ENCODE data around the gene PSEN2. TPM values are rescaled to one million over a fixed set of nuclear protein-coding genes. Genes with fewer than 3 reads are reported as not detected.

Gene PSEN2
- total and polyA plus RNA-seq, 4 donors, result 11.2 to 15.7 (median 13.3) TPM

DNA sequence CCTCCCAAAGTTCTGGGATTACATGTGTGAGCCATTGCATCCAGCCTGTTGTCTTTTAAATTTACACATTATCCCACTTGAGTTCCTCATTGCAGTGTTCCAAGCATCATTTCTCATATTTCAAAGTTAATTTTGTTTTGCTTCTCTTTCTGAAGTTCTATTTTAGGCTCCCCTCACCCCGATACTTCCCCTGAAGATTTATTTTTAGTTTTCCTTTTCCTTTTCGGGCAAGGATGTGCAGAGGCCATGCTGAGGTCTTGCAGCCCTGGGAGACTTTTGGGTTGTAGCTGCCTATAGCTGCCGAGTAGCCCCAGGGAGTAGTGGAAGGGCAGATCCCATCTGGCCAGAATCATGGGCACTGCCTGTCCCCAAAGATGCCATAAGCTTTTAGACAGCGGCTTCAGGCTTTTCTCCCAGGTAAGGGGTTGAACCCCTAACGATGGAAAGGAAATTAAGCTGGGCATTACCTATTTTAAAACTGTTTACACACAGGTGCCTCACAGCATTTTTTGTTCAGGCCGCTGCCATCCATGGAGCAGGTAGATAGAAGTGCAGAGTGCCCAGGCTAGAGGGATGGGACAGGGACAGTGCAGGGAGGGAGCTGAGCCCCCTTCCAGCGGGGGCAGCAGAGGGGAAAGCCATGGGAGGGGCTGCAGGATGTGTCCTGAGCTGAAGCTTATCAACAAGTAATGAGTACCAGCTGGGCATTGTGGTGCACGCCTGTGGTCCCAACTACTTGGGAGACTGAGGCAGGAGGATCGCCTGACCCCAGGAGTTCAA, 15.9 kb downstream of the PSEN2 start:
- Histone ChIP-seq H3K27ac (ENCODE audit: low read depth in 1 of 2, low read length in 2 of 2) (no peak overlapping the region), H3K27me3 (ENCODE audit: control insufficient read depth in 1 of 2, insufficient read depth in 2 of 2, low read length in 1 of 2) (no peaks in the 10 kb centered on the region), H3K4me3 (ENCODE audit: low read length in 2 of 2) (no peak overlapping the region), H3K4me1 (ENCODE audit: control insufficient read depth in 1 of 2, insufficient read depth in 2 of 2, low read length in 2 of 2) (no peaks in the 10 kb centered on the region), H3K36me3 (ENCODE audit: control insufficient read depth in 1 of 2, insufficient read depth in 2 of 2, low read length in 1 of 2) (peaks cover 0 to 6% of the 10 kb centered on the region in 2 donors), H3K9me3 (ENCODE audit: control insufficient read depth, low read length) (no peaks in the 10 kb centered on the region)
- ATAC-seq (ENCODE audit: low FRiP score) (no peak), DNase-seq (no peak)
- intact Hi-C loops (cut with DNase I), result no loop called here
- WGBS, 2 donors, result 74 to 77% methylated on average over 9 of the region's 9 CpGs

DNA sequence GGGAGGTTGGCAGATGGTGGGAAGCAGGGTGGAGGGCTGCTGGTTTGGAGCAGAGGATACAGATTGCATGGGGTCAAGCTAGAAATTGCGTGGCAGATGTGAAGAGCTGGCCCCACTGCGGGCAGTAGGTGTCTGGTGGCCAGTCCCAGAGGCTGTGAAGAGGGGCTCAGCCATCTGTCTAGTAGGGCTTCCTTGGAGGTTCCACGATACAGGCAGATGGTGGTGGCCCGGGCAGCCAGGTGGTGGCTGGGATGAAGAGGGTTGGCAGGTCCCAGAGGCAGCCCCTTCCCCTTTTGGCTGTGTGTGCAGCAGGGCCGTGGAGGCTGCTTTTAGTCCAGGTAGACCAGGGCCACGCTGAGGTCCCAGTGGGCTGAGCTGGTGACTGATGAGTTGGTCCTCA, 16.6 kb downstream of the PSEN2 start:
- ATAC-seq (ENCODE audit: low FRiP score), result no peak
- peak in 1 of 2 donors; percentile 30 for DNase-seq
- Histone ChIP-seq H3K27ac (ENCODE audit: low read depth in 1 of 2, low read length in 2 of 2) (no peak overlapping the region), H3K4me1 (ENCODE audit: control insufficient read depth in 1 of 2, insufficient read depth in 2 of 2, low read length in 2 of 2) (no peaks in the 10 kb centered on the region), H3K36me3 (ENCODE audit: control insufficient read depth in 1 of 2, insufficient read depth in 2 of 2, low read length in 1 of 2) (peaks cover 0 to 6% of the 10 kb centered on the region in 2 donors), H3K4me3 (ENCODE audit: low read length in 2 of 2) (no peak overlapping the region), H3K9me3 (ENCODE audit: control insufficient read depth, low read length) (no peaks in the 10 kb centered on the region), H3K27me3 (ENCODE audit: control insufficient read depth in 1 of 2, insufficient read depth in 2 of 2, low read length in 1 of 2) (no peaks in the 10 kb centered on the region)
- intact Hi-C loops (cut with DNase I), result no loop called here
- WGBS, 2 donors, result 97% methylated on average over 6 of the region's 6 CpGs

GRCh38 chr1:226888021-226888420, 17.6 kb downstream of the PSEN2 start:
- intact Hi-C loops (cut with DNase I), result no loop called here
- Histone ChIP-seq H3K27ac (ENCODE audit: low read depth in 1 of 2, low read length in 2 of 2) (no peak overlapping the region), H3K36me3 (ENCODE audit: control insufficient read depth in 1 of 2, insufficient read depth in 2 of 2, low read length in 1 of 2) (peaks cover 0 to 6% of the 10 kb centered on the region in 2 donors), H3K9me3 (ENCODE audit: control insufficient read depth, low read length) (no peaks in the 10 kb centered on the region), H3K4me1 (ENCODE audit: control insufficient read depth in 1 of 2, insufficient read depth in 2 of 2, low read length in 2 of 2) (no peaks in the 10 kb centered on the region), H3K27me3 (ENCODE audit: control insufficient read depth in 1 of 2, insufficient read depth in 2 of 2, low read length in 1 of 2) (no peaks in the 10 kb centered on the region), H3K4me3 (ENCODE audit: low read length in 2 of 2) (no peak overlapping the region)
- WGBS, 2 donors, result 88 to 96% methylated on average over 8 of the region's 8 CpGs
- DNase-seq, result no peak
- no peak for ATAC-seq (ENCODE audit: low FRiP score)

DNA sequence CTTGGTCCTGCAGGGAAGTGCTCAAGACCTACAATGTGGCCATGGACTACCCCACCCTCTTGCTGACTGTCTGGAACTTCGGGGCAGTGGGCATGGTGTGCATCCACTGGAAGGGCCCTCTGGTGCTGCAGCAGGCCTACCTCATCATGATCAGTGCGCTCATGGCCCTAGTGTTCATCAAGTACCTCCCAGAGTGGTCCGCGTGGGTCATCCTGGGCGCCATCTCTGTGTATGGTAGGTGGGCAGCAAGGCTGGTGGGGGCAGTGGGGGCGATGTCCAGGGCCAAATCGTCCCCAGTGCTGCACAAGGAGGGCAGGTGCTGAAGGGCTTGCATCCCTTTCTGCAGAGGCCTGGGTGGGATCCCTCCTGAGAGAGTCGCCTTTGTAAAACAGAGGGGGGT, 18.4 kb downstream of the PSEN2 start:
- no peak overlapping the region for H3K27ac ChIP-seq (ENCODE audit: low read depth in 1 of 2, low read length in 2 of 2)
- no peak overlapping the region for H3K4me3 ChIP-seq (ENCODE audit: low read length in 2 of 2)
- H3K27me3 ChIP-seq (ENCODE audit: control insufficient read depth in 1 of 2, insufficient read depth in 2 of 2, low read length in 1 of 2), result no peaks in the 10 kb centered on the region
- peak in 1 of 2 donors; percentile 27 for DNase-seq
- peaks cover 0 to 6% of the 10 kb centered on the region in 2 donors for H3K36me3 ChIP-seq (ENCODE audit: control insufficient read depth in 1 of 2, insufficient read depth in 2 of 2, low read length in 1 of 2)
- WGBS, 2 donors, result 96 to 99% methylated on average over 8 of the region's 8 CpGs
- no peaks in the 10 kb centered on the region for H3K4me1 ChIP-seq (ENCODE audit: control insufficient read depth in 1 of 2, insufficient read depth in 2 of 2, low read length in 2 of 2)
- no peaks in the 10 kb centered on the region for H3K9me3 ChIP-seq (ENCODE audit: control insufficient read depth, low read length)
- intact Hi-C loops (cut with DNase I), result no loop called here
- no peak for ATAC-seq (ENCODE audit: low FRiP score)

- Histone ChIP-seq H3K4me3 (ENCODE audit: low read length in 2 of 2) (no peak overlapping the region), H3K36me3 (ENCODE audit: control insufficient read depth in 1 of 2, insufficient read depth in 2 of 2, low read length in 1 of 2) (peaks cover 0 to 6% of the 10 kb centered on the region in 2 donors), H3K4me1 (ENCODE audit: control insufficient read depth in 1 of 2, insufficient read depth in 2 of 2, low read length in 2 of 2) (no peaks in the 10 kb centered on the region), H3K27me3 (ENCODE audit: control insufficient read depth in 1 of 2, insufficient read depth in 2 of 2, low read length in 1 of 2) (no peaks in the 10 kb centered on the region), H3K27ac (ENCODE audit: low read depth in 1 of 2, low read length in 2 of 2) (no peak overlapping the region), H3K9me3 (ENCODE audit: control insufficient read depth, low read length) (no peaks in the 10 kb centered on the region)
- WGBS, 2 donors, result 92 to 94% methylated on average over 12 of the region's 12 CpGs
- ATAC-seq (ENCODE audit: low FRiP score) (no peak), DNase-seq (peak in 1 of 2 donors; percentile 34)
- intact Hi-C loops (cut with DNase I), result no loop called here
Measured at GRCh38 chr1:226889616-226890330, 19.4 kb downstream of the PSEN2 start.

- ATAC-seq (ENCODE audit: low FRiP score) (no peak), DNase-seq (peak; percentile 41 to 51)
- H3K36me3 ChIP-seq (ENCODE audit: control insufficient read depth in 1 of 2, insufficient read depth in 2 of 2, low read length in 1 of 2), result peaks cover 0 to 4% of the 10 kb centered on the region in 2 donors
- no peaks in the 10 kb centered on the region for H3K9me3 ChIP-seq (ENCODE audit: control insufficient read depth, low read length)
- H3K4me3 ChIP-seq (ENCODE audit: low read length in 2 of 2), result no peak overlapping the region
- no peaks in the 10 kb centered on the region for H3K27me3 ChIP-seq (ENCODE audit: control insufficient read depth in 1 of 2, insufficient read depth in 2 of 2, low read length in 1 of 2)
- H3K4me1 ChIP-seq (ENCODE audit: control insufficient read depth in 1 of 2, insufficient read depth in 2 of 2, low read length in 2 of 2), result no peaks in the 10 kb centered on the region
- H3K27ac ChIP-seq (ENCODE audit: low read depth in 1 of 2, low read length in 2 of 2), result no peak overlapping the region
- intact Hi-C loops (cut with DNase I), result no loop called here
- WGBS, 2 donors, result 83 to 90% methylated on average over 22 of the region's 22 CpGs
Measured at GRCh38 chr1:226890331-226891108, 20.1 kb downstream of the PSEN2 start.

- H3K27ac ChIP-seq (ENCODE audit: low read depth in 1 of 2, low read length in 2 of 2), result no peak overlapping the region
- H3K4me1 ChIP-seq (ENCODE audit: control insufficient read depth in 1 of 2, insufficient read depth in 2 of 2, low read length in 2 of 2), result no peaks in the 10 kb centered on the region
- H3K36me3 ChIP-seq (ENCODE audit: control insufficient read depth in 1 of 2, insufficient read depth in 2 of 2, low read length in 1 of 2), result peaks cover 0 to 4% of the 10 kb centered on the region in 2 donors
- no peaks in the 10 kb centered on the region for H3K9me3 ChIP-seq (ENCODE audit: control insufficient read depth, low read length)
- intact Hi-C loops (cut with DNase I), result no loop called here
- 89 to 92% methylated on average over 11 of the region's 11 CpGs for WGBS, 2 donors
- peak in 1 of 2 donors; percentile 51 for DNase-seq
- no peak for ATAC-seq (ENCODE audit: low FRiP score)
- H3K27me3 ChIP-seq (ENCODE audit: control insufficient read depth in 1 of 2, insufficient read depth in 2 of 2, low read length in 1 of 2), result no peaks in the 10 kb centered on the region
- H3K4me3 ChIP-seq (ENCODE audit: low read length in 2 of 2), result no peak overlapping the region
Measured at GRCh38 chr1:226891346-226891745, 20.9 kb downstream of the PSEN2 start.

DNA sequence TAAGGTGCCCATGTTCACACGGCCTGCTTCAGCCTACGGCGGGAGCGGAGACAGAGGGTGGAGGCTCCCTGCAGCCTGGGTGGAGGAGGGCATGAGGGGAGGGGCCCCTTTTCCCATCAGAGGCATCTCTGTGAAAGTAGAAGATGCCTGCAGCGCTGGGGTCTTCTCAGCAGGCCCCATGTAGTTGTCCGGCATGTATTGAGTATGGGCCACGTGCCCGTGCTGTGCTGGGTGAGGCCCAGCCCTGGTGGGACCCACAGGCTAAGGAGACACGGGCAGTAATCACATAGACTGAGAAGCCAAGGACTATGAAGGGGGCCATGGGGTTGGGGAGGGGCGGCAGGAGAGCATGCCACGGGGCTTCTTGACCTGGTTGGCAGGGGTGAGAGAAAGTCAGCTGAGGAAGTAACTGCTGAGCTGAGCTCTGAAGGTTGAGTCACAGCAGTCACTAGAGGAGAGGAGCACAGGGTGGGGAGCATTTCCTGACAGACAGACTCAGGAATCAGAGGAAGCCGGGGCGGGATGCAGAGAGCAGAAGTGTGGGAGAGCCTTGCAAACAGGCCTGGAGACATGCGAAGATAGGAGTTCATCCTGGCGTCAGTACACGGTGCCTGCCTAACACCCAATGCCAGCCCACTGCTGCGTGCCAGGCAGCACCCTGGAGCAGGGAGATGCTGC, 21.6 kb downstream of the PSEN2 start:
- peak; percentile 42 to 58 for DNase-seq
- no peaks in the 10 kb centered on the region for H3K9me3 ChIP-seq (ENCODE audit: control insufficient read depth, low read length)
- WGBS, 2 donors, result 88 to 90% methylated on average over 17 of the region's 17 CpGs
- intact Hi-C loops (cut with DNase I), result no loop called here
- H3K36me3 ChIP-seq (ENCODE audit: control insufficient read depth in 1 of 2, insufficient read depth in 2 of 2, low read length in 1 of 2), result peaks cover 0 to 4% of the 10 kb centered on the region in 2 donors
- no peaks in the 10 kb centered on the region for H3K4me1 ChIP-seq (ENCODE audit: control insufficient read depth in 1 of 2, insufficient read depth in 2 of 2, low read length in 2 of 2)
- ATAC-seq (ENCODE audit: low FRiP score), result no peak
- H3K4me3 ChIP-seq (ENCODE audit: low read length in 2 of 2), result no peak overlapping the region
- no peaks in the 10 kb centered on the region for H3K27me3 ChIP-seq (ENCODE audit: control insufficient read depth in 1 of 2, insufficient read depth in 2 of 2, low read length in 1 of 2)
- no peak overlapping the region for H3K27ac ChIP-seq (ENCODE audit: low read depth in 1 of 2, low read length in 2 of 2)

Measured in aorta (tissue), 5 donors.